HEK293 (cell line): Measurements from ENCODE around the gene LRRC8D.

Experiments
- GLIS1 ChIP-seq: fragments of 450-650 bp; formaldehyde crosslinking; IDR thresholded peaks from 2 replicates; pipeline ENCODE4 v1.5.1; 2016; ENCODE audit warnings: missing biosample characterization, missing genetic modification characterization
- PATZ1 ChIP-seq: fragments of 450-650 bp; formaldehyde crosslinking; IDR thresholded peaks from 2 replicates; pipeline ENCODE4 v1.5.1; 2016; ENCODE audit warnings: missing biosample characterization, missing genetic modification characterization
- PRDM1 ChIP-seq: fragments of 450-650 bp; formaldehyde crosslinking; IDR thresholded peaks from 2 replicates; pipeline ENCODE4; 2016; ENCODE audit warnings: missing biosample characterization, missing genetic modification characterization
- ZBTB20 ChIP-seq: fragments of 450-650 bp; formaldehyde crosslinking; IDR thresholded peaks from 2 replicates; pipeline ENCODE4 v1.5.1; 2016; ENCODE audit warnings: missing biosample characterization, missing genetic modification characterization
- ZNF175 ChIP-seq: fragments of 450-650 bp; formaldehyde crosslinking; IDR thresholded peaks from 2 replicates; pipeline ENCODE4 v1.5.1; 2016; ENCODE audit warnings: missing biosample characterization, missing genetic modification characterization
- ZNF280C ChIP-seq: fragments of 450-650 bp; formaldehyde crosslinking; IDR thresholded peaks from 2 replicates; pipeline ENCODE4 v1.5.1; 2016; ENCODE audit warnings: missing biosample characterization, missing genetic modification characterization
- ZNF292 ChIP-seq: fragments of 450-650 bp; formaldehyde crosslinking; IDR thresholded peaks from 2 replicates; pipeline ENCODE4 v1.5.1; 2016; ENCODE audit warnings: low read depth, missing biosample characterization, missing genetic modification characterization, borderline replicate concordance
- ZNF561 ChIP-seq: fragments of 450-650 bp; IDR thresholded peaks from 2 replicates; pipeline ENCODE4 v1.5.1; 2018; ENCODE audit warnings: missing biosample characterization, missing genetic modification characterization, borderline replicate concordance
- TF ChIP-seq, protein P1 (sequence below): fragments of 450-650 bp; formaldehyde crosslinking; conservative IDR thresholded peaks from 2 replicates; pipeline ENCODE4 v1.5.1; 2016; ENCODE audit warnings: low read depth, missing biosample characterization, missing genetic modification characterization
- TF ChIP-seq, protein P2 (sequence below): fragments of 450-650 bp; formaldehyde crosslinking; IDR thresholded peaks from 2 replicates; pipeline ENCODE4 v1.5.1; 2016; ENCODE audit warnings: missing biosample characterization, missing genetic modification characterization

- TF ChIP-seq ZBTB20 (no peak), ZNF292 (tag by site-specific recombination) (no peak), PATZ1 (no peak), ZNF175 (tag by site-specific recombination) (no peak), GLIS1 (no peak), PRDM1 (tag by site-specific recombination) (no peak), ZNF280C (tag by site-specific recombination) (no peak), ZNF561 (tag by site-specific recombination) (no peak)
- TF ChIP-seq, protein P1, sequence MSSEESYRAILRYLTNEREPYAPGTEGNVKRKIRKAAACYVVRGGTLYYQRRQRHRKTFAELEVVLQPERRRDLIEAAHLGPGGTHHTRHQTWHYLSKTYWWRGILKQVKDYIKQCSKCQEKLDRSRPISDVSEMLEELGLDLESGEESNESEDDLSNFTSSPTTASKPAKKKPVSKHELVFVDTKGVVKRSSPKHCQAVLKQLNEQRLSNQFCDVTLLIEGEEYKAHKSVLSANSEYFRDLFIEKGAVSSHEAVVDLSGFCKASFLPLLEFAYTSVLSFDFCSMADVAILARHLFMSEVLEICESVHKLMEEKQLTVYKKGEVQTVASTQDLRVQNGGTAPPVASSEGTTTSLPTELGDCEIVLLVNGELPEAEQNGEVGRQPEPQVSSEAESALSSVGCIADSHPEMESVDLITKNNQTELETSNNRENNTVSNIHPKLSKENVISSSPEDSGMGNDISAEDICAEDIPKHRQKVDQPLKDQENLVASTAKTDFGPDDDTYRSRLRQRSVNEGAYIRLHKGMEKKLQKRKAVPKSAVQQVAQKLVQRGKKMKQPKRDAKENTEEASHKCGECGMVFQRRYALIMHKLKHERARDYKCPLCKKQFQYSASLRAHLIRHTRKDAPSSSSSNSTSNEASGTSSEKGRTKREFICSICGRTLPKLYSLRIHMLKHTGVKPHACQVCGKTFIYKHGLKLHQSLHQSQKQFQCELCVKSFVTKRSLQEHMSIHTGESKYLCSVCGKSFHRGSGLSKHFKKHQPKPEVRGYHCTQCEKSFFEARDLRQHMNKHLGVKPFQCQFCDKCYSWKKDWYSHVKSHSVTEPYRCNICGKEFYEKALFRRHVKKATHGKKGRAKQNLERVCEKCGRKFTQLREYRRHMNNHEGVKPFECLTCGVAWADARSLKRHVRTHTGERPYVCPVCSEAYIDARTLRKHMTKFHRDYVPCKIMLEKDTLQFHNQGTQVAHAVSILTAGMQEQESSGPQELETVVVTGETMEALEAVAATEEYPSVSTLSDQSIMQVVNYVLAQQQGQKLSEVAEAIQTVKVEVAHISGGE (tag by site-specific recombination), result no peak
- TF ChIP-seq, protein P2, sequence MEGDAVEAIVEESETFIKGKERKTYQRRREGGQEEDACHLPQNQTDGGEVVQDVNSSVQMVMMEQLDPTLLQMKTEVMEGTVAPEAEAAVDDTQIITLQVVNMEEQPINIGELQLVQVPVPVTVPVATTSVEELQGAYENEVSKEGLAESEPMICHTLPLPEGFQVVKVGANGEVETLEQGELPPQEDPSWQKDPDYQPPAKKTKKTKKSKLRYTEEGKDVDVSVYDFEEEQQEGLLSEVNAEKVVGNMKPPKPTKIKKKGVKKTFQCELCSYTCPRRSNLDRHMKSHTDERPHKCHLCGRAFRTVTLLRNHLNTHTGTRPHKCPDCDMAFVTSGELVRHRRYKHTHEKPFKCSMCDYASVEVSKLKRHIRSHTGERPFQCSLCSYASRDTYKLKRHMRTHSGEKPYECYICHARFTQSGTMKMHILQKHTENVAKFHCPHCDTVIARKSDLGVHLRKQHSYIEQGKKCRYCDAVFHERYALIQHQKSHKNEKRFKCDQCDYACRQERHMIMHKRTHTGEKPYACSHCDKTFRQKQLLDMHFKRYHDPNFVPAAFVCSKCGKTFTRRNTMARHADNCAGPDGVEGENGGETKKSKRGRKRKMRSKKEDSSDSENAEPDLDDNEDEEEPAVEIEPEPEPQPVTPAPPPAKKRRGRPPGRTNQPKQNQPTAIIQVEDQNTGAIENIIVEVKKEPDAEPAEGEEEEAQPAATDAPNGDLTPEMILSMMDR (tag by site-specific recombination), result no peak
Measured at GRCh38 chr1:89950703-89951102, 129.9 kb downstream of the LRRC8D start.
